Prostate gland (tissue), 2 donors: ENCODE results near the gene TFRC.

ENCODE experiments used
- POLR2A ChIP-seq: fragments of 450-650 bp; IDR thresholded peaks from one replicate; pipeline ENCODE4 v1.6.1; 2016; ENCODE audit warnings: antibody characterized with exemption, mild to moderate bottlenecking
- TF ChIP-seq, protein P1 (sequence below), 4 experiments: fragments of 200-600 bp in 2 of 4; fragments of 450-650 bp in 2 of 4; sonication (generic) in 2 of 4; IDR thresholded peaks; 1 replicate in 3 of 4; 2 replicates in 1 of 4; pipeline ENCODE4 v1.5.1; 2016 to 2019; ENCODE audit warnings: antibody characterized with exemption in 4 of 4, mild to moderate bottlenecking in 2 of 4, moderate library complexity in 2 of 4

DNA sequence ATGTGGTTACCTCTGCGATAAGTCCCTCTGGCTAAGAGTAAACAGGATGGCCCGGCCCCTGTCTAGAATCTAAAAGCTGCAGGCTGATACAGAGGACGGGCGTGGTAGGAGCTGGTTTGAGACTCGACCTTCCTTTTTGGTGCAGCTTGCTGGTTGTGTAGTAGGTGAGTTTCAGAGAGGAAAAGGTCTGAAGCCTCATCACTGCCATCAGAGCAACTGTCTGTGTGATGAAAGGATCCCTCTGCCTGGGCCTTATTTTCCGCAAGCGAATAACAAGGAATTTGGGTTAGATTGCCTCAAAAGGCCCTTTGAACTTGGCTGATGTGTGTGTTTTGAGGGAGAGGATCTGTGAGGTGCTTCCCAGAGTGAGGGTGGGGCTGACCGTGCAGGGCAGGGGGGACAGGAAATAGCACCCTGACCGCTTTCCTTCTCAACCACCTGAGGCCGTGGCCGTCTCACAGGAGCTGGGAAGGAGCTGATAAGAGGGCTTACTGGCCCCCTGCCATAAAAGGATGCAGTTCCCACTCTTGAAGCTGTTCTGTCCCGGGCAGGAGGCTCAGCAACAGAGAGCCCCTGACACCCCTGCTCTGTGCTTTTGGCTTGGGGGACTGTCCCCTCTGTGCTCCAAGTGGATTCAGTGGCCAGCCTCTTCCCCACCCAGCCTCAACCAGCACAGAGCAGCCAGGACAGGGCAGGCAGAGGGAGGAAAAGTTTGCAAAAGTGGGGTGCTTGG lies 45.6 kb upstream of the TFRC start:
- TF ChIP-seq, protein P1, sequence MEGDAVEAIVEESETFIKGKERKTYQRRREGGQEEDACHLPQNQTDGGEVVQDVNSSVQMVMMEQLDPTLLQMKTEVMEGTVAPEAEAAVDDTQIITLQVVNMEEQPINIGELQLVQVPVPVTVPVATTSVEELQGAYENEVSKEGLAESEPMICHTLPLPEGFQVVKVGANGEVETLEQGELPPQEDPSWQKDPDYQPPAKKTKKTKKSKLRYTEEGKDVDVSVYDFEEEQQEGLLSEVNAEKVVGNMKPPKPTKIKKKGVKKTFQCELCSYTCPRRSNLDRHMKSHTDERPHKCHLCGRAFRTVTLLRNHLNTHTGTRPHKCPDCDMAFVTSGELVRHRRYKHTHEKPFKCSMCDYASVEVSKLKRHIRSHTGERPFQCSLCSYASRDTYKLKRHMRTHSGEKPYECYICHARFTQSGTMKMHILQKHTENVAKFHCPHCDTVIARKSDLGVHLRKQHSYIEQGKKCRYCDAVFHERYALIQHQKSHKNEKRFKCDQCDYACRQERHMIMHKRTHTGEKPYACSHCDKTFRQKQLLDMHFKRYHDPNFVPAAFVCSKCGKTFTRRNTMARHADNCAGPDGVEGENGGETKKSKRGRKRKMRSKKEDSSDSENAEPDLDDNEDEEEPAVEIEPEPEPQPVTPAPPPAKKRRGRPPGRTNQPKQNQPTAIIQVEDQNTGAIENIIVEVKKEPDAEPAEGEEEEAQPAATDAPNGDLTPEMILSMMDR (IDR thresholded peaks at IDR 0.05) = no peak
- no peak for TF ChIP-seq POLR2A
